Measurements from ENCODE around the gene IQUB. TPM values are rescaled to one million over a fixed set of nuclear protein-coding genes. Genes with fewer than 3 reads are reported as not detected.

IQUB gene
- total RNA-seq, 2 experiments from 2014 or later = not detected

GRCh38 chr7:123463890-123464289, 70.5 kb downstream of the IQUB start:
- ATAC-seq (ENCODE audit: poor library complexity) (no peak), DNase-seq (no peak)
- Histone ChIP-seq H3K9me3 (ENCODE audit: control insufficient read depth in 1 of 2, insufficient read depth in 1 of 2, low read length in 2 of 2) (no peaks in the 10 kb centered on the region), H3K4me3 (ENCODE audit: low read length) (no peak overlapping the region), H3K27ac (ENCODE audit: low read depth in 1 of 2, low read length in 2 of 2) (no peak overlapping the region), H3K36me3 (ENCODE audit: insufficient read depth, low read length) (no peaks in the 10 kb centered on the region), H3K27me3 (ENCODE audit: control insufficient read depth in 1 of 2, insufficient read depth in 2 of 2, low read length in 2 of 2) (peaks cover 0 to 5% of the 10 kb centered on the region in 2 experiments), H3K4me1 (ENCODE audit: insufficient read depth, low read length) (no peaks in the 10 kb centered on the region)
- H3K4me3 Mint-ChIP-seq = no peak overlapping the region
- TF ChIP-seq CTCF (IDR thresholded peaks at IDR 0.05) = no peak
- no peaks in the 10 kb centered on the region for H3K36me3 Mint-ChIP-seq (ENCODE audit: low read depth)
- ChIA-PET CTCF (no interaction called here), POLR2A (no interaction called here)
- H3K27ac Mint-ChIP-seq = no peak overlapping the region
- no peaks in the 10 kb centered on the region for H3K4me1 Mint-ChIP-seq (ENCODE audit: low read depth)
- H3K27me3 Mint-ChIP-seq = peaks cover 5% of the 10 kb centered on the region
- no peaks in the 10 kb centered on the region for H3K9me3 Mint-ChIP-seq
- intact Hi-C loops (cut with DNase I, micrococcal nuclease) = no loop called here

- no peak overlapping the region for H3K27ac Mint-ChIP-seq
- no peak overlapping the region for H3K4me3 Mint-ChIP-seq
- Histone ChIP-seq H3K4me1 (ENCODE audit: insufficient read depth, low read length) (no peaks in the 10 kb centered on the region), H3K36me3 (ENCODE audit: insufficient read depth, low read length) (no peaks in the 10 kb centered on the region), H3K27me3 (ENCODE audit: control insufficient read depth in 1 of 2, insufficient read depth in 2 of 2, low read length in 2 of 2) (no peaks in the 10 kb centered on the region), H3K27ac (ENCODE audit: low read depth in 1 of 2, low read length in 2 of 2) (no peak overlapping the region), H3K4me3 (ENCODE audit: low read length) (no peak overlapping the region), H3K9me3 (ENCODE audit: control insufficient read depth in 1 of 2, insufficient read depth in 1 of 2, low read length in 2 of 2) (no peaks in the 10 kb centered on the region)
- TF ChIP-seq CTCF (IDR thresholded peaks at IDR 0.05) = no peak
- DNase-seq (no peak), ATAC-seq (ENCODE audit: poor library complexity) (no peak)
- no peaks in the 10 kb centered on the region for H3K36me3 Mint-ChIP-seq (ENCODE audit: low read depth)
- CTCF ChIA-PET = no interaction called here
- no peaks in the 10 kb centered on the region for H3K4me1 Mint-ChIP-seq (ENCODE audit: low read depth)
- H3K27me3 Mint-ChIP-seq = peaks cover 11% of the 10 kb centered on the region
- POLR2A ChIA-PET = no interaction called here
- H3K9me3 Mint-ChIP-seq = no peaks in the 10 kb centered on the region
- intact Hi-C loops (cut with DNase I, micrococcal nuclease) = no loop called here
These were observed 73.8 kb downstream of the IQUB start for GRCh38 chr7:123460616-123461015.

DNA sequence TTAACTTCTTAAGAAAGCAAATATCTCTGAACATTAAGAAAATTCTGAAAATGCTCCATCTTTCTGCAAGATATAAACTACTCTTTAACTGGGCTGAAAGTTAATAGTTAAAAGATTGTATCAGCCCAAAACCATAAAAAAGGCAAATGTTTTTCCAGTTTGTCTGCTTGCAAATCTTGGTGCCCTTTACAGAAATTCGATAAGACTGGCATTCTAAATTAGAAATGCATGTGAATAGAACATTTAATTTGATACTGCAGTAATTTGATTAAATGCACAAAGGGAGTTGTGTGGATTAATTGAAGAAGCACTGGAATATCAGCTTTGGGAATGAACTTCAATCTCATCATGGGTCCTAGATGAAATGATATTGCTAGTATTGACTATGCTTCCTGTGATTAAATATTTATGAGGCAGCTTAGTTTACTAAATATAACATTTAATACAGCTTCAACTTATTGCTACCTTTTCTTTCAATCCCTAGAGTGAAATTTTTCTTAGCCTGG, 78.4 kb downstream of the IQUB start:
- Histone ChIP-seq H3K4me1 (ENCODE audit: insufficient read depth, low read length) (no peaks in the 10 kb centered on the region), H3K4me3 (ENCODE audit: low read length) (no peak overlapping the region), H3K27ac (ENCODE audit: low read depth in 1 of 2, low read length in 2 of 2) (no peak overlapping the region), H3K36me3 (ENCODE audit: insufficient read depth, low read length) (no peaks in the 10 kb centered on the region), H3K27me3 (ENCODE audit: control insufficient read depth in 1 of 2, insufficient read depth in 2 of 2, low read length in 2 of 2) (no peaks in the 10 kb centered on the region), H3K9me3 (ENCODE audit: control insufficient read depth in 1 of 2, insufficient read depth in 1 of 2, low read length in 2 of 2) (peaks cover 0 to under 1% of the 10 kb centered on the region in 2 experiments)
- ATAC-seq (ENCODE audit: poor library complexity) (no peak), DNase-seq (no peak)
- Mint-ChIP-seq H3K36me3 (ENCODE audit: low read depth) (no peaks in the 10 kb centered on the region), H3K9me3 (peaks cover 4% of the 10 kb centered on the region), H3K4me3 (no peak overlapping the region), H3K27me3 (peaks cover 5% of the 10 kb centered on the region), H3K4me1 (ENCODE audit: low read depth) (no peaks in the 10 kb centered on the region), H3K27ac (no peak overlapping the region)
- no peak for TF ChIP-seq CTCF (IDR thresholded peaks at IDR 0.05)
- intact Hi-C loops (cut with DNase I, micrococcal nuclease) = no loop called here
- POLR2A ChIA-PET = no interaction called here
- CTCF ChIA-PET = no interaction called here
